ENCODE data around the gene RAPGEF6. TPM values are rescaled to one million over a fixed set of nuclear protein-coding genes. Genes with fewer than 3 reads are reported as not detected.
"Not testable (repeated sequence)": the region's sequence is repeated elsewhere in the genome, so short reads cannot be mapped to it uniquely, and the experiment has no call there.

RAPGEF6 gene
- total RNA-seq, 5 donors from 2014 or later (not counting 1 experiment from before 2014, with no cell fraction given) = 82.9 to 122 (median 87.7) TPM

DNA sequence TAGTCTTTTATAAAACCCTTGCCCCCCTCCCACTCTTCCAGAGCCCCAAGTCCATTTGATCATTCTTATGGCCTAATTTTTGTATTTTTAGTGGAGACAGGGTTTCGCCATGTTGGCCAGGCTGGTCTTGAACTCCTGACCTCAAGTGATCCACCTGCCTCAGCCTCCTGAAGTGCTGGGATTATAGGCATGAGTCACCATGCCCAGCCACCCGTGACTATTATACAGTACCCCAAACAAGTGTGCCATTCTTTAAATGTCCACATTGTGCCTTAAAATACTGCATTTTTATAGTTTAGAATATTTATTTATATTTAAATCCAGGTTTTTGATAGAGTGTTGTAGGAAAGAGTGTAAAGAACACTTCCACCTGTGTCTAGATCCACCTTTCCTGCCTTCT is 254.8 kb downstream of the RAPGEF6 start:
- H3K27me3 ChIP-seq (replicated peaks in 1 of 2; ENCODE audit: control insufficient read depth in 2 of 2, extremely low read depth in 1 of 2, insufficient read depth in 2 of 2, low read length in 1 of 2); DNase-seq; H3K9me3 ChIP-seq; H3K9me3 Mint-ChIP-seq; H3K27me3 Mint-ChIP-seq; ATAC-seq (replicated peaks in 1 of 4); H3K36me3 ChIP-seq (ENCODE audit: control insufficient read depth in 2 of 2, extremely low read depth in 1 of 2, insufficient read depth in 1 of 2, low read length in 1 of 2): not testable (repeated sequence)
- Mint-ChIP-seq H3K4me1 (peaks cover 85 to 95% (median 94%) of the 10 kb centered on the region in 3 donors), H3K36me3 (peaks cover 31% of the 10 kb centered on the region), H3K27ac (peak overlapping the region; percentile 97 to 100), H3K4me3 (peak overlapping the region; percentile 21 to 69 (median 43))
- ChIA-PET POLR2A (interaction anchor here (0.6 to 1.2 kb wide), 10 partner anchors 17 to 1103 kb away, joined by 3 to 13 read pairs (median 4); no protein-coding TSS in a partner anchor), CTCF (interaction anchor here (0.6 to 1.1 kb wide), 3 partner anchors 23 to 121 kb away, joined by 3 to 4 read pairs (median 3); no protein-coding TSS in a partner anchor)
- WGBS (ENCODE audit: insufficient coverage) = no CpG with 5 or more reads among the region's 2 CpGs
- Histone ChIP-seq H3K27ac (ENCODE audit: low read length) (peak overlapping the region; percentile 99), H3K4me3 (ENCODE audit: control insufficient read depth in 1 of 2, extremely low read depth in 1 of 2, low read length in 1 of 2) (peak overlapping the region in 1 of 2 donors; percentile 16), H3K4me1 (ENCODE audit: control insufficient read depth in 1 of 2, extremely low read depth in 1 of 2, insufficient read depth in 2 of 2, low read length in 2 of 2) (peaks cover 67 to 73% of the 10 kb centered on the region in 2 experiments)

DNA sequence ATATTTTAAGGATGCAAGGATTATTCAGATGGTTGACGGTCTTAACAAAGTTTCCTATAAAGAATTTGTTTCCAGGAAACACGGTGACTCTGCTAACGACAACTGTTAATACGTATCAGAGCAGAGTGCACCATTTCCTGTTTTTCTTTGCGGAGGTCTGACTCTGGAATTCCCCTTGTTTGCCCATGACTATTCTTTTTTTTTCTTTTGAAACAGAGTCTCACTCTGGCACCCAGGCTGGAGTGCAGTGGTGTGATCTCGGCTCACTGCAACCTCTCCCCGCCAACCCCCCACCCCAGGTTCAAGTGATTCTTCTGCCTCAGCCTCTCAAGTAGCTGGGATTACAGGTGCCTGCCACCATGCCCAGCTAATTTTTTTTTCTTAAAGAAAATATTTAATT is 255.3 kb downstream of the RAPGEF6 start:
- H3K36me3 Mint-ChIP-seq = peaks cover 30% of the 10 kb centered on the region
- CTCF ChIA-PET = interaction anchor here (0.6 to 1.9 kb wide), 6 partner anchors 23 to 127 kb away, joined by 3 to 6 read pairs (median 4); no protein-coding TSS in a partner anchor
- peak overlapping the region in 1 of 2 donors; percentile 16 for H3K4me3 ChIP-seq (ENCODE audit: control insufficient read depth in 1 of 2, extremely low read depth in 1 of 2, low read length in 1 of 2)

DNA sequence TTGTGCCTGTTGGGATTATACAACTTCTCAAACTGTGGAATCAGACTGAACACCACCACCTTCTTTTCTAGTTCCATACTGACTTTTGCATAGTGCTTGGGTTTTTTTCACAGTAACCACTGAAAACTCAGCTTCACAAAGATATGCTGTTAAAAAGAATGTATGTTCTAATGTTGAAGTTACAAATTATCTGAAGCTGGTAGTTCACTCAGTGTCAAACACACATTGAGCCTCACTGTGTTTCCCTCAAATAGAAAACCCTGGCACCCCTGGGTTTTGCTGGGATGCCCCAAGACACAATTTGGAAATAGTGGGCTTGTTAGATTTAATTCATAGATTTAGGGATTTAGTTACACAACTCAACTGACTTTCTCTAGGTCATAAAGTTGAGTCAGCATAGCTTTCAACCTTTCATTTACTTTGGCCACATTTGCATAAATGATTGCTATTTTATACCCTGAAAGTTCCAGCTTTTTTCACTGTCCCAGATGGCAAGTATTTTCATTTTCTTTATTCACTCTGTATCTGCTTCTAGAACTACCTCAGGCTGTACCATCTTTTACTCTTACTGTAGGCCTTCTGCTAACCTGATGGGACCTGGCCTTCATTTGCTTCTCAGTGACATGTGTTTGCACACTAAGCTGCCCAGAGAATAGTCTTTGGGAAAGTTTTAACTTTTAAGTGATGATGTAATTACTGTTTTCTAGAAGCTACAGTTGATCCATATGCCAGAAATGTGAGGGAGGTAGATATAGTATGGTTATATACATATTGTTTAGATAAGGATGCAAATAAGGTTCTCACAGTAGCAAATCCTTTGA is 256.1 kb downstream of the RAPGEF6 start:
- no peaks in the 10 kb centered on the region for H3K9me3 ChIP-seq
- H3K4me3 ChIP-seq (ENCODE audit: control insufficient read depth in 1 of 2, extremely low read depth in 1 of 2, low read length in 1 of 2) = no peak overlapping the region
- H3K36me3 ChIP-seq (ENCODE audit: control insufficient read depth in 2 of 2, extremely low read depth in 1 of 2, insufficient read depth in 1 of 2, low read length in 1 of 2) = peaks cover 0 to 2% of the 10 kb centered on the region in 2 donors
- H3K36me3 Mint-ChIP-seq = peaks cover 27% of the 10 kb centered on the region
- CTCF ChIA-PET = interaction anchor here in 1 of 2 donors (0.5 to 1.9 kb wide), 8 partner anchors 14 to 170 kb away, joined by 3 to 6 read pairs (median 4); no protein-coding TSS in a partner anchor
- H3K4me1 ChIP-seq (ENCODE audit: control insufficient read depth in 1 of 2, extremely low read depth in 1 of 2, insufficient read depth in 2 of 2, low read length in 2 of 2) = peaks cover 62 to 68% of the 10 kb centered on the region in 2 experiments
- DNase-seq = peak in 14 of 35 experiments; percentile 17 to 74 (median 32)
- peak in 2 of 4 experiments; percentile 6 to 36 for ATAC-seq (replicated peaks in 1 of 4)
- POLR2A ChIA-PET = interaction anchor here (0.5 to 2.5 kb wide), 19 partner anchors 13 to 1104 kb away, joined by 3 to 14 read pairs (median 5); partner anchors contain the start of gene HINT1 (in 1 of the 2)
- H3K27me3 Mint-ChIP-seq = no peaks in the 10 kb centered on the region
- H3K27me3 ChIP-seq (replicated peaks in 1 of 2; ENCODE audit: control insufficient read depth in 2 of 2, extremely low read depth in 1 of 2, insufficient read depth in 2 of 2, low read length in 1 of 2) = no peaks in the 10 kb centered on the region
- H3K4me1 Mint-ChIP-seq = peaks cover 86 to 95% (median 93%) of the 10 kb centered on the region in 3 donors
- peak overlapping the region; percentile 97 to 100 for H3K27ac Mint-ChIP-seq
- H3K9me3 Mint-ChIP-seq = no peaks in the 10 kb centered on the region
- peak overlapping the region; percentile 99 for H3K27ac ChIP-seq (ENCODE audit: low read length)
- H3K4me3 Mint-ChIP-seq = peak overlapping the region; percentile 54 to 69 (median 62)

More for the DNA sequence above, 255.3 kb downstream of the RAPGEF6 start:
- Mint-ChIP-seq H3K27ac (peak overlapping the region; percentile 97 to 100), H3K4me3 (peak overlapping the region; percentile 44 to 69 (median 51)), H3K4me1 (peaks cover 87 to 95% (median 95%) of the 10 kb centered on the region in 3 donors), H3K27me3 (no peaks in the 10 kb centered on the region), H3K9me3 (no peaks in the 10 kb centered on the region)
- Histone ChIP-seq H3K27ac (ENCODE audit: low read length) (peak overlapping the region; percentile 99), H3K9me3 (no peaks in the 10 kb centered on the region), H3K4me1 (ENCODE audit: control insufficient read depth in 1 of 2, extremely low read depth in 1 of 2, insufficient read depth in 2 of 2, low read length in 2 of 2) (peaks cover 65 to 73% of the 10 kb centered on the region in 2 experiments), H3K36me3 (ENCODE audit: control insufficient read depth in 2 of 2, extremely low read depth in 1 of 2, insufficient read depth in 1 of 2, low read length in 1 of 2) (peaks cover 0 to 2% of the 10 kb centered on the region in 2 donors), H3K27me3 (replicated peaks in 1 of 2; ENCODE audit: control insufficient read depth in 2 of 2, extremely low read depth in 1 of 2, insufficient read depth in 2 of 2, low read length in 1 of 2) (no peaks in the 10 kb centered on the region)
- peak; percentile 62 to 77 (median 74) for ATAC-seq (replicated peaks in 1 of 4)
- peak; percentile 38 to 92 (median 78) for DNase-seq
- 3% methylated on average over 5 of the region's 7 CpGs for WGBS (ENCODE audit: insufficient coverage)
- POLR2A ChIA-PET = interaction anchor here (0.5 to 2.5 kb wide), 19 partner anchors 13 to 1104 kb away, joined by 3 to 13 read pairs (median 4); partner anchors contain the start of gene HINT1 (in 1 of the 2)

DNA sequence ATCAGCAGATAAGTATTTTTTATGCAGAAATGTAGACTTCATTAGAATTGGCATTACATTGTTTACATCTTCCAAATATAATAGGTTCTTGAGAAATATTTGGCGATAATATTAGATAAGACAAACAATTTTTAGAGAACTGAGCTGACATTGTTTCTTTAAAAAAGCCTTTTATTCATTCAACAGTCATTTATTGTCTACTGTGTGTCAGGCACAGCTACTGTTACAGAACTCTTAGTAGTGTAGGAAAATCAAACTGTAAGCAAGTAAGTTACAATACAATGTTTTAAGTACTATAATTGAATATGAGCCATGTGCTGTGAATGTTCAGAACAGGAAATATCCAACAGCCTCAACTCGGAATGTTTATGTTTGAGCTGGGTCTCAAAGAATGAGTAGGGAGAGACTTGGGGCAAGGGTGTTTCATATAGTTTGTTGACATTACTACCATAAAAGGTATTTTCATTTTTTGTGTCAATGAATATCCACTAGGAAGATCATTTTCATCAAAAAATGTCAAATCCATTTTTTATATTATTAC is 257.2 kb downstream of the RAPGEF6 start:
- Mint-ChIP-seq H3K9me3 (no peaks in the 10 kb centered on the region), H3K27me3 (no peaks in the 10 kb centered on the region), H3K27ac (peak overlapping the region; percentile 92 to 100), H3K4me1 (peaks cover 87 to 96% (median 94%) of the 10 kb centered on the region in 3 donors), H3K4me3 (peak overlapping the region; percentile 24 to 53 (median 29)), H3K36me3 (peaks cover 33% of the 10 kb centered on the region)
- H3K27me3 ChIP-seq (replicated peaks in 1 of 2; ENCODE audit: control insufficient read depth in 2 of 2, extremely low read depth in 1 of 2, insufficient read depth in 2 of 2, low read length in 1 of 2) = no peaks in the 10 kb centered on the region
- POLR2A ChIA-PET = interaction anchor here (0.6 to 2.5 kb wide), 10 partner anchors 18 to 125 kb away, joined by 3 to 10 read pairs (median 6); no protein-coding TSS in a partner anchor
- H3K4me3 ChIP-seq (ENCODE audit: control insufficient read depth in 1 of 2, extremely low read depth in 1 of 2, low read length in 1 of 2) = no peak overlapping the region
- ATAC-seq (replicated peaks in 1 of 4) (no peak), DNase-seq (no peak)
- peak overlapping the region; percentile 99 for H3K27ac ChIP-seq (ENCODE audit: low read length)
- peaks cover 0 to 6% of the 10 kb centered on the region in 2 donors for H3K36me3 ChIP-seq (ENCODE audit: control insufficient read depth in 2 of 2, extremely low read depth in 1 of 2, insufficient read depth in 1 of 2, low read length in 1 of 2)
- no peaks in the 10 kb centered on the region for H3K9me3 ChIP-seq
- CTCF ChIA-PET = interaction anchor here in 1 of 2 donors (1.2 to 1.9 kb wide), 2 partner anchors 106 to 169 kb away, joined by 4 to 6 read pairs; no protein-coding TSS in a partner anchor
- peaks cover 60 to 65% of the 10 kb centered on the region in 2 experiments for H3K4me1 ChIP-seq (ENCODE audit: control insufficient read depth in 1 of 2, extremely low read depth in 1 of 2, insufficient read depth in 2 of 2, low read length in 2 of 2)
- WGBS (ENCODE audit: insufficient coverage) = no CpG with 5 or more reads among the region's 2 CpGs

DNA sequence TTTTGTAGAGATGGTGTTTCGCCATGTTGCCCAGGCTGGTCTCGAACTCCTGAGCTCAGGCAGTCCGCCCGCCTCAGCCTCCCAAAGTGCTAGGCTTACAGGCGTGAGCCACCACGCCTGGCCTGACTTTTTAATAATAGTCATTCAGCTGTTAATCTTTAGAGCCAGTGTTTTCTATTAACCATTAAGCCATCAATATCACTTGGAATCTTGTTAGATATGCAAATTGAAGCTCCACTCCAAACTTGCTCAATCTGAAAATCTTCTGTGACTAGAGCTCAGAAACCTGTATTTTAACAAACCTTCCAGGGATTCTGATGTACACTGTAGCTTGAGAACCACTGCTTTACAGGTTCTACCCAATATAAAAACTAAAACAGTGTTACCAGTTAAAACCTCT is 257.7 kb downstream of the RAPGEF6 start:
- CTCF ChIA-PET = no interaction called here
- WGBS (ENCODE audit: insufficient coverage) = no CpG with 5 or more reads among the region's 6 CpGs
- Mint-ChIP-seq H3K4me1 (peaks cover 86 to 96% (median 94%) of the 10 kb centered on the region in 3 donors), H3K27ac (peak overlapping the region; percentile 92 to 100), H3K9me3 (no peaks in the 10 kb centered on the region), H3K4me3 (peak overlapping the region in 2 of 3 donors; percentile 14 to 24), H3K36me3 (peaks cover 33% of the 10 kb centered on the region), H3K27me3 (no peaks in the 10 kb centered on the region)
- Histone ChIP-seq H3K9me3 (no peaks in the 10 kb centered on the region), H3K36me3 (ENCODE audit: control insufficient read depth in 2 of 2, extremely low read depth in 1 of 2, insufficient read depth in 1 of 2, low read length in 1 of 2) (peaks cover 0 to 6% of the 10 kb centered on the region in 2 donors), H3K27me3 (replicated peaks in 1 of 2; ENCODE audit: control insufficient read depth in 2 of 2, extremely low read depth in 1 of 2, insufficient read depth in 2 of 2, low read length in 1 of 2) (no peaks in the 10 kb centered on the region), H3K27ac (ENCODE audit: low read length) (peak overlapping the region; percentile 99), H3K4me3 (ENCODE audit: control insufficient read depth in 1 of 2, extremely low read depth in 1 of 2, low read length in 1 of 2) (no peak overlapping the region), H3K4me1 (ENCODE audit: control insufficient read depth in 1 of 2, extremely low read depth in 1 of 2, insufficient read depth in 2 of 2, low read length in 2 of 2) (peaks cover 58 to 62% of the 10 kb centered on the region in 2 experiments)
- POLR2A ChIA-PET = interaction anchor here (0.6 to 2.5 kb wide), 5 partner anchors 17 to 113 kb away, joined by 3 to 10 read pairs (median 4); no protein-coding TSS in a partner anchor
- ATAC-seq (replicated peaks in 1 of 4) (no peak), DNase-seq (no peak)

All from T-cell (primary cell).